ENCODE results near the gene ERP44. TPM values are rescaled to one million over a fixed set of nuclear protein-coding genes. Genes with fewer than 3 reads are reported as not detected.

Gene ERP44
- total and polyA plus RNA-seq, 2 experiments from 2014 or later, result 40.6 to 52.1 TPM

- no peaks in the 10 kb centered on the region for H4K20me1 ChIP-seq (ENCODE audit: insufficient read depth, poor library complexity, severe bottlenecking)
- no peaks in the 10 kb centered on the region for H3K4me1 ChIP-seq (ENCODE audit: insufficient read depth)
- H3K79me2 ChIP-seq, result peaks cover 11% of the 10 kb centered on the region
- no peak overlapping the region for H3K4me2 ChIP-seq
- TF ChIP-seq EZH2phosphoT487 (IDR thresholded peaks at IDR 0.05; ENCODE audit: low read depth, severe bottlenecking, unreplicated experiment) (no peak), EZH2 (IDR thresholded peaks at IDR 0.05; ENCODE audit: borderline replicate concordance) (no peak), CTCF (IDR thresholded peaks at IDR 0.05; ENCODE audit: poor library complexity) (no peak)
- no peaks in the 10 kb centered on the region for H3K36me3 ChIP-seq (replicated peaks; ENCODE audit: insufficient read depth, low read depth)
- H3K27ac ChIP-seq, result no peak overlapping the region
- DNase-seq (ENCODE audit: low spot score), result no peak
- H3K9me3 ChIP-seq (ENCODE audit: low read depth), result no peaks in the 10 kb centered on the region
- H3K9me2 ChIP-seq (replicated peaks; ENCODE audit: insufficient read depth), result no peaks in the 10 kb centered on the region
- WGBS (ENCODE audit: low lambda C conversion rate, missing lambda C conversion rate), result 81% methylated on average over 2 of the region's 2 CpGs
- H3K4me3 ChIP-seq, result no peak overlapping the region
- no peaks in the 10 kb centered on the region for H3K27me3 ChIP-seq
- no peak overlapping the region for H2AFZ ChIP-seq
These were observed 14.0 kb upstream of the ERP44 start for GRCh38 chr9:100112677-100113336.

GRCh38 chr9:100111235-100111634 is 12.4 kb upstream of the ERP44 start:
- no peaks in the 10 kb centered on the region for H3K9me2 ChIP-seq (replicated peaks; ENCODE audit: insufficient read depth)
- no peak overlapping the region for H3K27ac ChIP-seq
- peak; percentile 50 for DNase-seq (ENCODE audit: low spot score)
- H2AFZ ChIP-seq, result no peak overlapping the region
- no peak overlapping the region for H3K4me2 ChIP-seq
- 87% methylated on average over 4 of the region's 4 CpGs for WGBS (ENCODE audit: low lambda C conversion rate, missing lambda C conversion rate)
- no peaks in the 10 kb centered on the region for H3K36me3 ChIP-seq (replicated peaks; ENCODE audit: insufficient read depth, low read depth)
- no peaks in the 10 kb centered on the region for H3K9me3 ChIP-seq (ENCODE audit: low read depth)
- peaks cover 11% of the 10 kb centered on the region for H3K79me2 ChIP-seq
- no peak overlapping the region for H3K4me3 ChIP-seq
- H3K27me3 ChIP-seq, result no peaks in the 10 kb centered on the region
- TF ChIP-seq EZH2phosphoT487 (IDR thresholded peaks at IDR 0.05; ENCODE audit: low read depth, severe bottlenecking, unreplicated experiment), result no peak
- TF ChIP-seq EZH2 (IDR thresholded peaks at IDR 0.05; ENCODE audit: borderline replicate concordance), result no peak
- TF ChIP-seq CTCF (IDR thresholded peaks at IDR 0.05; ENCODE audit: poor library complexity), result no peak
- no peaks in the 10 kb centered on the region for H3K4me1 ChIP-seq (ENCODE audit: insufficient read depth)
- no peaks in the 10 kb centered on the region for H4K20me1 ChIP-seq (ENCODE audit: insufficient read depth, poor library complexity, severe bottlenecking)

- H3K9me2 ChIP-seq (replicated peaks; ENCODE audit: insufficient read depth), result no peaks in the 10 kb centered on the region
These were observed 9.8 kb upstream of the ERP44 start for GRCh38 chr9:100108559-100108958.

More at GRCh38 chr9:100108559-100108958, 9.8 kb upstream of the ERP44 start:
- DNase-seq (ENCODE audit: low spot score), result no peak
- Histone ChIP-seq H3K4me3 (no peak overlapping the region), H4K20me1 (ENCODE audit: insufficient read depth, poor library complexity, severe bottlenecking) (no peaks in the 10 kb centered on the region), H2AFZ (no peak overlapping the region), H3K79me2 (peaks cover 8% of the 10 kb centered on the region), H3K4me1 (ENCODE audit: insufficient read depth) (no peaks in the 10 kb centered on the region), H3K4me2 (no peak overlapping the region), H3K27ac (no peak overlapping the region), H3K36me3 (replicated peaks; ENCODE audit: insufficient read depth, low read depth) (no peaks in the 10 kb centered on the region), H3K9me3 (ENCODE audit: low read depth) (no peaks in the 10 kb centered on the region), H3K27me3 (no peaks in the 10 kb centered on the region)
- 100% methylated on average over 2 of the region's 2 CpGs for WGBS (ENCODE audit: low lambda C conversion rate, missing lambda C conversion rate)
- TF ChIP-seq EZH2 (IDR thresholded peaks at IDR 0.05; ENCODE audit: borderline replicate concordance) (no peak), EZH2phosphoT487 (IDR thresholded peaks at IDR 0.05; ENCODE audit: low read depth, severe bottlenecking, unreplicated experiment) (no peak), CTCF (IDR thresholded peaks at IDR 0.05; ENCODE audit: poor library complexity) (no peak)

All from hepatocyte (in vitro differentiated cells).